ENCODE data around the gene CARD14. TPM values are rescaled to one million over a fixed set of nuclear protein-coding genes. Genes with fewer than 3 reads are reported as not detected.
A peak's percentile ranks its signal among the peaks of the same experiment; 100 is the strongest.

The CARD14 gene
- polyA plus RNA-seq, 3 donors, result 0.11 to 0.27 (median 0.16) TPM

DNA sequence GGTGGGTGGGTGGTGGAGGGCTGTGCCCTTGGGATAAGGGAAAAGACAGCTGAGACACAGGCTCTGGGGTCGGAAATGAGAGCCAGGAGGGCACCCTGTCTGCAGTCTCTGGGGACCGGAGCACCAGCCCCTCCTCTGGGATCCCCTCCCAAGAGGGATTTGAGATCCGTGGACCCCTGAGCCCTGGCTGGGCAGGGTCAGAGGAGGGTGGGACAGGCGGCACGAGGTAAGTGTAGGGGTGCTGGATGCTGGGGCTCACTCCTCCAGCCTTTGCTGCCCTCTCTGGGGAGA, 49.9 kb downstream of the CARD14 start:
- Histone ChIP-seq H3K9ac (ENCODE audit: insufficient read depth, low read length, poor library complexity, severe bottlenecking) (peak overlapping the region; percentile 100), H3K27me3 (ENCODE audit: control insufficient read depth in 2 of 2, insufficient read depth in 2 of 2, low read length in 2 of 2) (peaks cover 3 to 25% of the 10 kb centered on the region in 2 donors), H3K36me3 (replicated peaks in 1 of 2; ENCODE audit: control insufficient read depth in 1 of 2, insufficient read depth in 2 of 2, low read length in 2 of 2) (peaks cover 34 to 39% of the 10 kb centered on the region in 2 donors), H3K4me1 (ENCODE audit: control insufficient read depth in 1 of 2, insufficient read depth in 2 of 2, low read length in 2 of 2) (peaks cover 24 to 39% of the 10 kb centered on the region in 2 donors), H2AFZ (ENCODE audit: insufficient read depth, low read depth, low read length, poor library complexity, severe bottlenecking) (peak overlapping the region; percentile 70), H3K27ac (ENCODE audit: low read depth in 1 of 2, low read length in 2 of 2) (peak overlapping the region; percentile 99), H3K9me3 (replicated peaks in 1 of 2; ENCODE audit: control insufficient read depth in 1 of 2, insufficient read depth in 1 of 2, low read length in 2 of 2) (no peaks in the 10 kb centered on the region), H3K4me2 (replicated peaks; ENCODE audit: extremely low read depth, low read length, poor library complexity, severe bottlenecking) (peak overlapping the region; percentile 92), H3K79me2 (ENCODE audit: insufficient read depth, low read length) (peaks cover 32% of the 10 kb centered on the region), H3K4me3 (replicated peaks in 1 of 3; ENCODE audit: low read depth in 2 of 3, low read length in 3 of 3) (peak overlapping the region; percentile 58 to 95 (median 86)), H4K20me1 (ENCODE audit: insufficient read depth, low read length) (peaks cover 41% of the 10 kb centered on the region)
- peak overlapping the region; percentile 93 to 99 (median 97) for H3K27ac Mint-ChIP-seq
- H3K36me3 Mint-ChIP-seq, result peaks cover 52 to 55% of the 10 kb centered on the region in 2 donors
- H3K4me3 Mint-ChIP-seq, result peak overlapping the region; percentile 91 to 93
- 4% methylated on average over 4 of the region's 5 CpGs for WGBS (ENCODE audit: insufficient coverage)
- peaks cover 29% of the 10 kb centered on the region for H3K4me1 Mint-ChIP-seq
- H3K27me3 Mint-ChIP-seq (ENCODE audit: low read depth in 3 of 3), result peaks cover 34 to 64% (median 46%) of the 10 kb centered on the region in 3 donors
- peaks cover 0 to 11% (median 2%) of the 10 kb centered on the region in 7 donors for H3K9me3 Mint-ChIP-seq
- DNase-seq, result no peak
- intact Hi-C loops (cut with micrococcal nuclease), result loop anchor here (2.0 to 5.0 kb wide), 3 partner anchors 13 to 43 kb away; partner anchors contain the start of gene RNF213 (in 2 of the 2)
- TF ChIP-seq, protein P1, sequence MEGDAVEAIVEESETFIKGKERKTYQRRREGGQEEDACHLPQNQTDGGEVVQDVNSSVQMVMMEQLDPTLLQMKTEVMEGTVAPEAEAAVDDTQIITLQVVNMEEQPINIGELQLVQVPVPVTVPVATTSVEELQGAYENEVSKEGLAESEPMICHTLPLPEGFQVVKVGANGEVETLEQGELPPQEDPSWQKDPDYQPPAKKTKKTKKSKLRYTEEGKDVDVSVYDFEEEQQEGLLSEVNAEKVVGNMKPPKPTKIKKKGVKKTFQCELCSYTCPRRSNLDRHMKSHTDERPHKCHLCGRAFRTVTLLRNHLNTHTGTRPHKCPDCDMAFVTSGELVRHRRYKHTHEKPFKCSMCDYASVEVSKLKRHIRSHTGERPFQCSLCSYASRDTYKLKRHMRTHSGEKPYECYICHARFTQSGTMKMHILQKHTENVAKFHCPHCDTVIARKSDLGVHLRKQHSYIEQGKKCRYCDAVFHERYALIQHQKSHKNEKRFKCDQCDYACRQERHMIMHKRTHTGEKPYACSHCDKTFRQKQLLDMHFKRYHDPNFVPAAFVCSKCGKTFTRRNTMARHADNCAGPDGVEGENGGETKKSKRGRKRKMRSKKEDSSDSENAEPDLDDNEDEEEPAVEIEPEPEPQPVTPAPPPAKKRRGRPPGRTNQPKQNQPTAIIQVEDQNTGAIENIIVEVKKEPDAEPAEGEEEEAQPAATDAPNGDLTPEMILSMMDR (IDR thresholded peaks at IDR 0.05), result no peak

DNA sequence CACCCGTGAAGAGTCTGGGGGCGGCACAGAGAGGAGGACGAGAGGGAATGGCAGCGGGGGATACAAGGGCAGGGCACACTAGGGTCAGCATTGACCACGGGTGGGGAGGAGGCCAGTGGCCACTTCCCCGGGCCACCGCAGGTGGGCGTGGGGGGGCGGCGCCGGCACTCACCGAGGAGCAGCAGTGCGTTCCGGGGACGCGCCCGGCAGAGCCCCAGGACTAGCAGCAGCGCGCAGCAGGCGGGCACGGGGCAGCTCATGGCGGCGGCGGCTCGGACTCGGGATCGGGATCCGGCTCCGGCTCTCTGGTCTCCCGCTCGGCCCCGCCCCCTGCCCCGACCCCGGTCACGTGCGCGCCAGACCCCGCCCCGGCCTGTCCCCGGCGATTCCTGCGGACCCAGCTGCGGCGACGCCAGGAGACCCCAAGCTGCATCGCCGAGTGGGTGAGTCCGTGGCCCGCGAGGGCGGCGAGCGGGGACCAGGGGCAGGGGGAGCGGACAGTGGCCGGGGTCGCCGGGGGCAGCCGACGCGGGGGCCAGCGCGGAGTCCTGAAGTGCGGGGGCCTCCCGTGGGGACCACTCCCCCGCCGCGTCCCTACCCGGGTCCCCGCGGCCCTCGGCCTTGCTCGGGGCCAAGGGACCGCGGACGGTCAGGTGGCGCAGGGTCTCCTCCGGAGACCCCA, 50.4 kb downstream of the CARD14 start, which contains the start of the genes SGSH and SLC26A11:
SGSH (minus strand) TSS at position 280 of the 682 bp plus-strand sequence; CDS start at position 260, 20 bp downstream.
SLC26A11 (plus strand) TSS at position 374 of the 682 bp plus-strand sequence. CDS start 1,134 bp downstream, outside the sequence.
- TF ChIP-seq, protein P1 (IDR thresholded peaks at IDR 0.05), result no peak
- peaks cover 19 to 34% of the 10 kb centered on the region in 2 donors for H3K4me1 ChIP-seq (ENCODE audit: control insufficient read depth in 1 of 2, insufficient read depth in 2 of 2, low read length in 2 of 2)
- peaks cover 29 to 34% of the 10 kb centered on the region in 2 donors for H3K36me3 ChIP-seq (replicated peaks in 1 of 2; ENCODE audit: control insufficient read depth in 1 of 2, insufficient read depth in 2 of 2, low read length in 2 of 2)
- peaks cover 47 to 51% of the 10 kb centered on the region in 2 donors for H3K36me3 Mint-ChIP-seq
- peaks cover 34 to 69% (median 46%) of the 10 kb centered on the region in 3 donors for H3K27me3 Mint-ChIP-seq (ENCODE audit: low read depth in 3 of 3)
- H4K20me1 ChIP-seq (ENCODE audit: insufficient read depth, low read length), result peaks cover 37% of the 10 kb centered on the region
- H3K4me2 ChIP-seq (replicated peaks; ENCODE audit: extremely low read depth, low read length, poor library complexity, severe bottlenecking), result peak within 1 kb of the TSS; percentile 92
- peak within 1 kb of the TSS; percentile 58 to 95 (median 86) for H3K4me3 ChIP-seq (replicated peaks in 1 of 3; ENCODE audit: low read depth in 2 of 3, low read length in 3 of 3)
- peaks cover 0 to 11% (median 2%) of the 10 kb centered on the region in 7 donors for H3K9me3 Mint-ChIP-seq
- H3K27me3 ChIP-seq (ENCODE audit: control insufficient read depth in 2 of 2, insufficient read depth in 2 of 2, low read length in 2 of 2), result peaks cover 3 to 25% of the 10 kb centered on the region in 2 donors
- peak within 1 kb of the TSS; percentile 70 for H2AFZ ChIP-seq (ENCODE audit: insufficient read depth, low read depth, low read length, poor library complexity, severe bottlenecking)
- DNase-seq, result peak; percentile 54 to 65 (median 62)
- H3K79me2 ChIP-seq (ENCODE audit: insufficient read depth, low read length), result peaks cover 28% of the 10 kb centered on the region
- H3K9me3 ChIP-seq (replicated peaks in 1 of 2; ENCODE audit: control insufficient read depth in 1 of 2, insufficient read depth in 1 of 2, low read length in 2 of 2), result no peaks in the 10 kb centered on the region
- 2% methylated on average over 77 of the region's 77 CpGs for WGBS (ENCODE audit: insufficient coverage)
- peak within 1 kb of the TSS; percentile 91 to 93 for H3K4me3 Mint-ChIP-seq
- intact Hi-C loops (cut with micrococcal nuclease), result loop anchor here (2.0 to 5.0 kb wide), 2 partner anchors 13 to 42 kb away; partner anchors contain the start of gene RNF213 (in 2 of the 2)
- peak within 1 kb of the TSS; percentile 100 for H3K9ac ChIP-seq (ENCODE audit: insufficient read depth, low read length, poor library complexity, severe bottlenecking)
- H3K27ac ChIP-seq (ENCODE audit: low read depth in 1 of 2, low read length in 2 of 2), result peak within 1 kb of the TSS; percentile 99
- H3K4me1 Mint-ChIP-seq, result peaks cover 29% of the 10 kb centered on the region
- H3K27ac Mint-ChIP-seq, result peak within 1 kb of the TSS; percentile 93 to 99 (median 97)
